Islet of Langerhans (tissue), 1 donor: ENCODE results near the gene FOXJ3.
"Not testable (repeated sequence)": the region's sequence is repeated elsewhere in the genome, so short reads cannot be mapped to it uniquely, and the experiment has no call there.

Experiments
- FAIRE-seq: peaks from one replicate; lab custom pipeline; 2011; peaks lifted over from hg19 to GRCh38; lab: Jason Lieb, UNC

The FOXJ3 gene

GRCh38 chr1:42251042-42251441, 84.0 kb downstream of the FOXJ3 start:
- no peak for FAIRE-seq

- FAIRE-seq, result no peak
Observed at GRCh38 chr1:42250164-42250563, 84.9 kb downstream of the FOXJ3 start.

- FAIRE-seq, result no peak
Observed at GRCh38 chr1:42240966-42241755, 93.9 kb downstream of the FOXJ3 start.

- no peak for FAIRE-seq
Observed at GRCh38 chr1:42239555-42239954, 95.5 kb downstream of the FOXJ3 start.

GRCh38 chr1:42239041-42239440, 96.0 kb downstream of the FOXJ3 start:
- no peak for FAIRE-seq

- no peak for FAIRE-seq
Observed at GRCh38 chr1:42231253-42231652, 103.8 kb downstream of the FOXJ3 start.

- no peak for FAIRE-seq
Observed at GRCh38 chr1:42228938-42229337, 106.1 kb downstream of the FOXJ3 start.

GRCh38 chr1:42223036-42223435, 112.0 kb downstream of the FOXJ3 start:
- no peak for FAIRE-seq

- FAIRE-seq, result no peak
Observed at GRCh38 chr1:42221952-42222606, 113.0 kb downstream of the FOXJ3 start.

- no peak for FAIRE-seq
Observed at GRCh38 chr1:42221456-42221855, 113.6 kb downstream of the FOXJ3 start.

- no peak for FAIRE-seq
Observed at GRCh38 chr1:42219627-42220026, 115.4 kb downstream of the FOXJ3 start.

- FAIRE-seq, result no peak
Observed at GRCh38 chr1:42214447-42214871, 120.6 kb downstream of the FOXJ3 start.

- no peak for FAIRE-seq
Observed at GRCh38 chr1:42211224-42211623, 123.8 kb downstream of the FOXJ3 start.

- FAIRE-seq, result no peak
Observed at GRCh38 chr1:42210421-42211133, 124.5 kb downstream of the FOXJ3 start.

GRCh38 chr1:42209526-42210251, 125.3 kb downstream of the FOXJ3 start:
- no peak for FAIRE-seq

GRCh38 chr1:42206930-42207329, 128.1 kb downstream of the FOXJ3 start:
- FAIRE-seq, result not testable (repeated sequence)

- FAIRE-seq, result no peak
Observed at GRCh38 chr1:42206164-42206563, 128.9 kb downstream of the FOXJ3 start.

GRCh38 chr1:42201986-42202385, 133.0 kb downstream of the FOXJ3 start:
- no peak for FAIRE-seq

GRCh38 chr1:42198251-42198650, 136.8 kb downstream of the FOXJ3 start:
- FAIRE-seq, result no peak

- no peak for FAIRE-seq
Observed at GRCh38 chr1:42195841-42196240, 139.2 kb downstream of the FOXJ3 start.

GRCh38 chr1:42192106-42192505, 142.9 kb downstream of the FOXJ3 start:
- no peak for FAIRE-seq

- FAIRE-seq, result no peak
Observed at GRCh38 chr1:42191319-42191718, 143.7 kb downstream of the FOXJ3 start.
